Measurements from ENCODE around the gene TP53TG3C. TPM values are rescaled to one million over a fixed set of nuclear protein-coding genes. Genes with fewer than 3 reads are reported as not detected.
"Not testable (repeated sequence)": the region's sequence is repeated elsewhere in the genome, so short reads cannot be mapped to it uniquely, and the experiment has no call there.

TP53TG3C gene, protein sequence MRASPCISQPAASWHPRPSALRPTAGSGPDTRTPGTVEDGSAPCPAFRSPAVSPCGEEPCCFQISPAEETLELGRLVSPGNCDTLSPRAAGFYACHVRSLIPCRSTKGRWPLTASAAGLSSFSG
- polyA plus RNA-seq (ENCODE audit: insufficient read length in 4 of 4), result not detected

DNA sequence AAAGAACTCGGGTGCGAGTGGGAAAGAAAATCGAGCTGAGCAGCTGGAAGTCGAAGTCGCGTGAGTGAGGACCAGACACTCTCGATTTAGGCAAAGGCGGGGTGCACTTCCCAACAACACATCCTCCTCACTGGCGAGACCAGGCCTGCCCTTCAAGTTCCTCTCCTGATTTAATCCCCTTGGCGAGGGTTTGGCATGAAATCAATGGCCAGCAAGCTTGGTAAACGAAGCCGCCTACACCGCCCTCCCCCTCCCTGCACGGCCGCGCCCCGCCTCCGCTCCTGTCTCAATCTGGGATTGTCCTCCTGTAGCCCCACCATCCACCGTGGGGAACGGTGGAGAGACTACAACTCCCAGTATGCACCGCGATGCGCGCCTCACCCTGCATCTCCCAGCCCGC, at the start of gene TP53TG3C:
TSS of gene TP53TG3C (plus strand) at position 301 of the 400 bp plus-strand sequence. CDS start at position 369, 68 bp downstream.
- not testable (repeated sequence) for DNase-seq (ENCODE audit: low read depth in 4 of 4, low spot score in 3 of 4)

Other genes starting within 250 kb of the TP53TG3C start
- under 1 TPM in 1 of 4 donors, not detected in 3; 0.13 TPM for gene TP53TG3E, start 110.1 kb downstream of the TP53TG3C start, polyA plus RNA-seq (ENCODE audit: insufficient read length in 4 of 4)
- gene TP53TG3B, start 166.6 kb downstream of the TP53TG3C start, polyA plus RNA-seq (ENCODE audit: insufficient read length in 4 of 4), result not detected